Endothelial cell of umbilical vein (primary cell): Measurements from ENCODE around the gene EML1. TPM values are rescaled to one million over a fixed set of nuclear protein-coding genes. Genes with fewer than 3 reads are reported as not detected.

Source experiments
- BruUV-seq: library from RNA; stranded (reverse); fragments of 400-500 nt; replicated peaks from 2 replicates; lab custom pipeline; 2021; lab: Mats Ljungman, UMichigan
- CTCF ChIA-PET: fragments of 300-600, 350-600 bp; sonication (Branson Sonifier 250); formaldehyde crosslinking; loops from one replicate; lab custom pipeline; 2021; ENCODE audit warnings: antibody characterized with exemption, inconsistent platforms; lab: Charles Lee
- POLR2A ChIA-PET: fragments of 300-600, 350-600 bp; sonication (Branson Sonifier 250); formaldehyde crosslinking; loops from one replicate; lab custom pipeline; 2021; ENCODE audit warnings: antibody characterized with exemption, inconsistent platforms; lab: Charles Lee
- DNase-seq: peaks from one replicate; pipeline ENCODE4 v3.0.0-alpha.2; 2011; ENCODE audit warnings: low read depth, low spot score
- FAIRE-seq: peaks from 2 replicates; lab custom pipeline; 2011; peaks lifted over from hg19 to GRCh38; lab: Jason Lieb, UNC
- H2AFZ ChIP-seq: 2 replicates; pipeline ENCODE4 v1.6.0; 2012; ENCODE audit warnings: low read depth, low read length, control low read depth, inconsistent platforms
- H3K27ac ChIP-seq: 2 replicates; pipeline ENCODE4 v1.5.1; 2011; ENCODE audit warnings: low read depth, mild to moderate bottlenecking, control low read depth, low read length, moderate library complexity; ENCODE audit not compliant: insufficient read depth
- H3K27me3 ChIP-seq, 2 experiments: 2 replicates each; pipeline versions ENCODE4 v1.6.0 to v1.6.1; 2011; ENCODE audit warnings: low read length in 2 of 2, mixed read lengths in 1 of 2; ENCODE audit not compliant: control insufficient read depth in 2 of 2, insufficient read depth in 2 of 2
- H3K36me3 ChIP-seq, 2 experiments: 2 replicates in 1 of 2; 3 replicates in 1 of 2; pipeline ENCODE4 v1.5.1; 2011; ENCODE audit warnings: low read length in 2 of 2, mild to moderate bottlenecking in 1 of 2, moderate library complexity in 1 of 2; ENCODE audit not compliant: control insufficient read depth in 2 of 2, insufficient read depth in 2 of 2; ENCODE audit errors: extremely low read depth in 1 of 2
- H3K4me1 ChIP-seq: 3 replicates; pipeline ENCODE4 v1.5.1; 2011; ENCODE audit warnings: mild to moderate bottlenecking, low read length; ENCODE audit not compliant: control insufficient read depth, insufficient read depth; ENCODE audit errors: extremely low read depth
- H3K4me2 ChIP-seq: 2 replicates; pipeline ENCODE4 v1.6.1; 2011; ENCODE audit warnings: low read length, control low read depth, mixed read lengths; ENCODE audit not compliant: insufficient read depth
- H3K4me3 ChIP-seq, 3 experiments: fragments of 200-600 bp in 1 of 3; sonication (generic), shearing (Covaris generic) in 1 of 3; replicated peaks in 1 of 3; 2 replicates each; pipeline ENCODE4 v1.5.1; 2011 to 2016; ENCODE audit warnings: control low read depth in 3 of 3, low read length in 3 of 3, mild to moderate bottlenecking in 2 of 3, inconsistent platforms in 1 of 3, low read depth in 1 of 3, moderate library complexity in 1 of 3; ENCODE audit not compliant: insufficient read depth in 1 of 3
- H3K79me2 ChIP-seq: 2 replicates; pipeline ENCODE4 v1.6.0; 2012; ENCODE audit warnings: low read length, inconsistent platforms; ENCODE audit not compliant: control insufficient read depth, insufficient read depth
- H3K9ac ChIP-seq: replicated peaks from 2 replicates; pipeline ENCODE3; 2011; ENCODE audit warnings: low read length, control low read depth; ENCODE audit not compliant: insufficient read depth; ENCODE audit errors: extremely low read depth
- H3K9me1 ChIP-seq: replicated peaks from 3 replicates; pipeline ENCODE4 v1.6.0; 2011; ENCODE audit warnings: mild to moderate bottlenecking, low read length; ENCODE audit not compliant: control insufficient read depth, insufficient read depth; ENCODE audit errors: extremely low read depth
- H3K9me3 ChIP-seq: replicated peaks from 2 replicates; pipeline ENCODE4 v1.5.1; 2012; ENCODE audit warnings: low read length, inconsistent platforms; ENCODE audit not compliant: control insufficient read depth, insufficient read depth
- H4K20me1 ChIP-seq: replicated peaks from 2 replicates; pipeline ENCODE3; 2011; ENCODE audit warnings: mild to moderate bottlenecking, low read length; ENCODE audit not compliant: control insufficient read depth, insufficient read depth; ENCODE audit errors: extremely low read depth
- EZH2 ChIP-seq: IDR thresholded peaks from 2 replicates; pipeline ENCODE4 v1.6.1; 2012; ENCODE audit warnings: borderline replicate concordance, low read depth, mild to moderate bottlenecking, moderate library complexity, low read length, inconsistent platforms; ENCODE audit not compliant: severe bottlenecking
- FOS ChIP-seq: IDR thresholded peaks from 2 replicates; pipeline ENCODE4 v1.6.1; 2011; ENCODE audit warnings: mild to moderate bottlenecking, low read length, moderate library complexity, borderline replicate concordance; ENCODE audit not compliant: insufficient read depth
- GATA2 ChIP-seq: IDR thresholded peaks from 2 replicates; pipeline ENCODE4 v1.7.0; 2011; ENCODE audit warnings: low read depth, mild to moderate bottlenecking, moderate library complexity, mixed read lengths, low read length; ENCODE audit not compliant: insufficient read length, insufficient read depth
- JUN ChIP-seq: IDR thresholded peaks from 2 replicates; pipeline ENCODE4 v1.6.1; 2011; ENCODE audit warnings: borderline replicate concordance, low read depth; ENCODE audit not compliant: insufficient read length, insufficient read depth
- MYC ChIP-seq: IDR thresholded peaks from one replicate; pipeline ENCODE4 v1.6.1; 2011; ENCODE audit warnings: mild to moderate bottlenecking, low read depth, low read length
- POLR2A ChIP-seq: IDR thresholded peaks from 2 replicates; pipeline ENCODE4 v1.6.1; 2012; ENCODE audit warnings: low read depth, mild to moderate bottlenecking, control low read depth, low read length
- POLR2AphosphoS5 ChIP-seq: IDR thresholded peaks from 2 replicates; pipeline ENCODE4 v1.6.1; 2012; ENCODE audit warnings: low read depth, mild to moderate bottlenecking, control low read depth, low read length, moderate library complexity; ENCODE audit not compliant: insufficient read depth
- dilution Hi-C: fragments of 300-500 bp; cut with MboI; formaldehyde crosslinking; loops from one replicate; pipeline ENCODE4 v1.15.0; 2019; ENCODE audit warnings: low sequenced_read_pairs; ENCODE audit not compliant: extremely low pct_ligation_motif_present
- intact Hi-C: fragments of 100-400 bp; cut with micrococcal nuclease; formaldehyde crosslinking; loops from one replicate; pipeline ENCODE4 v1.10.0; 2022
- polyA plus RNA-seq, 4 experiments: library from polyadenylated mRNA; depleted of rRNA in 3 of 4; stranded (reverse) in 3 of 4; unstranded in 1 of 4; fragments of >200 nt; gene quantifications; 2 replicates each; pipeline versions ENCODE4 v1.2.1 to v1.2.3, GENCODE V29; 2011 to 2012; ENCODE audit warnings: missing spikeins in 1 of 4
- total RNA-seq: library from RNA; stranded (reverse); gene quantifications from 2 replicates; pipeline ENCODE4 v1.2.3, GENCODE V29; 2021
- TF ChIP-seq, protein P1 (sequence below): IDR thresholded peaks from 2 replicates; pipeline ENCODE4 v1.6.1; 2011; ENCODE audit not compliant: insufficient read depth, insufficient read length
- TF ChIP-seq, protein P2 (sequence below), 2 donors: IDR thresholded peaks; 1 replicate in 1 of 2; 2 replicates in 1 of 2; pipeline ENCODE4 v1.5.1; 2011; ENCODE audit warnings: low read length in 2 of 2, mild to moderate bottlenecking in 2 of 2, moderate library complexity in 2 of 2, control low read depth in 1 of 2, inconsistent platforms in 1 of 2, low read depth in 1 of 2; ENCODE audit not compliant: insufficient read depth in 1 of 2; ENCODE audit errors: extremely low read depth in 1 of 2

EML1 gene
- total and polyA plus RNA-seq, 2 donors (not counting 3 experiments of a cell fraction or from before 2014, with no cell fraction given), result 22.9 to 33.0 TPM

DNA sequence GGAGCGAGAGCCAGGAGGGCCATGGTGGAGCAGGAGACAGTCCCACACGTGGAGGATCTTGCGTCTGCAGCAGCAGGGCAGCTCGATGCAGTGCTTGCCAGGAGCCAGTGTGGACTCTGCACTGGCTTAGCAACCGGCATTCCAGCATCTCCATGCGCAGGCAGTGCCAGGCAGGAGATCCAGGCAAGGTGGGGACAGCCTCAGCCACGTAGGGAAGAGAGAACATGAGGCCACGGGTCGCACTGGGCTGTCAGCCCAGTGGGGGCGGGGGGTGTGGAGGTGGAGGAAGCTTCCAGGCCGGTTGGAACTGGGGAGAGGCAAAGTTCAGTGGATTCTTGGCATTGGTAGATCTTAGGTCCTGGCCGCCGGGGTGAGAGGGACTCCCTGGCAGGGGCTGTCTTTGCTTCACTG lies 151.0 kb downstream of the EML1 start:
- no peaks in the 10 kb centered on the region for H3K27me3 ChIP-seq
- POLR2A ChIA-PET, result no interaction called here
- no peak overlapping the region for H3K9ac ChIP-seq
- no peak for FAIRE-seq
- no peaks in the 10 kb centered on the region for H3K79me2 ChIP-seq
- intact Hi-C loops (no loop called here), dilution Hi-C loops (no loop called here)
- no peak overlapping the region for H2AFZ ChIP-seq
- BruUV-seq, result no TSS peak
- H3K9me1 ChIP-seq, result no peaks in the 10 kb centered on the region
- H3K4me3 ChIP-seq, result no peak overlapping the region
- peaks cover 0 to 3% of the 10 kb centered on the region in 2 experiments for H3K36me3 ChIP-seq
- DNase-seq, result no peak
- H3K4me1 ChIP-seq, result no peaks in the 10 kb centered on the region
- CTCF ChIA-PET, result no interaction called here
- no peaks in the 10 kb centered on the region for H4K20me1 ChIP-seq
- no peak overlapping the region for H3K4me2 ChIP-seq
- no peaks in the 10 kb centered on the region for H3K9me3 ChIP-seq
- TF ChIP-seq POLR2A, result no peak
- TF ChIP-seq GATA2, result no peak
- no peak for TF ChIP-seq EZH2
- no peak for TF ChIP-seq MYC
- TF ChIP-seq, protein P1, sequence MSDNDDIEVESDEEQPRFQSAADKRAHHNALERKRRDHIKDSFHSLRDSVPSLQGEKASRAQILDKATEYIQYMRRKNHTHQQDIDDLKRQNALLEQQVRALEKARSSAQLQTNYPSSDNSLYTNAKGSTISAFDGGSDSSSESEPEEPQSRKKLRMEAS, result no peak
- TF ChIP-seq POLR2AphosphoS5, result no peak
- TF ChIP-seq, protein P2, sequence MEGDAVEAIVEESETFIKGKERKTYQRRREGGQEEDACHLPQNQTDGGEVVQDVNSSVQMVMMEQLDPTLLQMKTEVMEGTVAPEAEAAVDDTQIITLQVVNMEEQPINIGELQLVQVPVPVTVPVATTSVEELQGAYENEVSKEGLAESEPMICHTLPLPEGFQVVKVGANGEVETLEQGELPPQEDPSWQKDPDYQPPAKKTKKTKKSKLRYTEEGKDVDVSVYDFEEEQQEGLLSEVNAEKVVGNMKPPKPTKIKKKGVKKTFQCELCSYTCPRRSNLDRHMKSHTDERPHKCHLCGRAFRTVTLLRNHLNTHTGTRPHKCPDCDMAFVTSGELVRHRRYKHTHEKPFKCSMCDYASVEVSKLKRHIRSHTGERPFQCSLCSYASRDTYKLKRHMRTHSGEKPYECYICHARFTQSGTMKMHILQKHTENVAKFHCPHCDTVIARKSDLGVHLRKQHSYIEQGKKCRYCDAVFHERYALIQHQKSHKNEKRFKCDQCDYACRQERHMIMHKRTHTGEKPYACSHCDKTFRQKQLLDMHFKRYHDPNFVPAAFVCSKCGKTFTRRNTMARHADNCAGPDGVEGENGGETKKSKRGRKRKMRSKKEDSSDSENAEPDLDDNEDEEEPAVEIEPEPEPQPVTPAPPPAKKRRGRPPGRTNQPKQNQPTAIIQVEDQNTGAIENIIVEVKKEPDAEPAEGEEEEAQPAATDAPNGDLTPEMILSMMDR (IDR thresholded peaks at IDR 0.05; ENCODE audit: extremely low read depth in 1 of 2, insufficient read depth in 1 of 2, low read depth in 1 of 2, low read length in 2 of 2), result no peak
- TF ChIP-seq JUN, result no peak
- TF ChIP-seq FOS, result no peak
- no peak overlapping the region for H3K27ac ChIP-seq
